Osteocyte (in vitro differentiated cells): Measurements from ENCODE around the gene FAM204A. TPM values are rescaled to one million over a fixed set of nuclear protein-coding genes. Genes with fewer than 3 reads are reported as not detected.

Source experiments
- DNase-seq: peaks from one replicate; pipeline ENCODE4 v3.0.0; 2021; ENCODE audit warnings: mixed read lengths; ENCODE audit not compliant: unreplicated experiment; ENCODE audit errors: extremely low spot score
- H3K27ac Mint-ChIP-seq: one replicate; pipeline ENCODE4 v1.8.0; 2021; ENCODE audit warnings: mild to moderate bottlenecking, mixed read lengths; ENCODE audit not compliant: unreplicated experiment
- H3K27me3 Mint-ChIP-seq: one replicate; pipeline ENCODE4 v1.8.0; 2021; ENCODE audit warnings: mixed read lengths; ENCODE audit not compliant: unreplicated experiment
- H3K36me3 Mint-ChIP-seq: one replicate; pipeline ENCODE4 v1.8.0; 2021; ENCODE audit warnings: mixed read lengths; ENCODE audit not compliant: unreplicated experiment
- H3K4me1 Mint-ChIP-seq: one replicate; pipeline ENCODE4 v1.8.0; 2021; ENCODE audit warnings: mixed read lengths; ENCODE audit not compliant: unreplicated experiment
- H3K4me3 Mint-ChIP-seq: one replicate; pipeline ENCODE4 v1.8.0; 2021; ENCODE audit warnings: mild to moderate bottlenecking, moderate library complexity, mixed read lengths; ENCODE audit not compliant: unreplicated experiment
- H3K9me3 Mint-ChIP-seq: one replicate; pipeline ENCODE4 v1.8.0; 2021; ENCODE audit warnings: mixed read lengths; ENCODE audit not compliant: unreplicated experiment
- total RNA-seq: library from RNA; stranded (reverse); gene quantifications from 2 replicates; pipeline ENCODE4 v1.2.1, GENCODE V29; 2021
- TF ChIP-seq, protein P1 (sequence below): fragments of 200-600 bp; sonication (generic); IDR thresholded peaks from 2 replicates; pipeline ENCODE4 v1.5.0; 2021; ENCODE audit warnings: antibody characterized with exemption, mild to moderate bottlenecking, moderate library complexity

The FAM204A gene
- total RNA-seq, 1 donor from 2014 or later, result 66.6 TPM

DNA sequence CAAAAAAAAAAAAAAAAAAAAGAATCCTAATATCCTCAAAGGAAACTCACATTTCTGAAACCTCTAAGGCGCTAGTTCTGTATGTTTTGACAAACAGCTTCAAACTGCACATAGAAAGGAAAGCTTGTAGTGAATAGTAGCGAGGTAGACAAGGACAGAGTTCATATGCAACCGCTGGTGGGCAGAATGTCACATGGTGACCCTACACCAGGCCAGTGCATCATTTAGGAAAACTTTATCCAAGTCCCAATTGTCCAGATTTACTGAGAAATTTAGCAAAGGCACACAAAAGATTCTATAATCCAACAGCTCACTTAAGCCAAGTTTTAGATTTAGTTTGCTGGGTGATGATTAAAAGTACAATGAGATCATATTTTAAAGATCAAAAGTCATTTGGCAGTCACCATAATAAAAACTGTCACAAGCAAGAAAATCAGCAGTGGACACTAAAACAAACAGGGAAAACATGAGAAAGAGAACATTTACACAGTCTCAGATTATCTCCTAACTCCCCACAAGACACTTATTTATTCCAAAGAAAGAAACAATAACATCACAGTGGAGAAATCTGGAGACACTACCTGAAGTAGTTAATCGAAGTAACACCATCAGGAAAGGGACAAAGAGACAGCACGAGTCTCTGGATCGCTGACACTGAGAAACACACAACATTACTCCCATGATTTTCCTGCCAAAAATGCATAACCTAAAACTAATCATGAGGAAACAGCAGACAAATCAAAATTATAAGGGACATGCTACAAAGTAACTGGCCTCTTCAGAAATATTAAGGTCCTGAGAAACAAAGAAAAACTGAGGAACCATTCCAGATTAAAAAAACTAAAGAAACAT lies 20.2 kb downstream of the FAM204A start:
- no peak for DNase-seq
- no peaks in the 10 kb centered on the region for H3K27me3 Mint-ChIP-seq
- H3K9me3 Mint-ChIP-seq, result no peaks in the 10 kb centered on the region
- no peaks in the 10 kb centered on the region for H3K4me1 Mint-ChIP-seq
- TF ChIP-seq, protein P1, sequence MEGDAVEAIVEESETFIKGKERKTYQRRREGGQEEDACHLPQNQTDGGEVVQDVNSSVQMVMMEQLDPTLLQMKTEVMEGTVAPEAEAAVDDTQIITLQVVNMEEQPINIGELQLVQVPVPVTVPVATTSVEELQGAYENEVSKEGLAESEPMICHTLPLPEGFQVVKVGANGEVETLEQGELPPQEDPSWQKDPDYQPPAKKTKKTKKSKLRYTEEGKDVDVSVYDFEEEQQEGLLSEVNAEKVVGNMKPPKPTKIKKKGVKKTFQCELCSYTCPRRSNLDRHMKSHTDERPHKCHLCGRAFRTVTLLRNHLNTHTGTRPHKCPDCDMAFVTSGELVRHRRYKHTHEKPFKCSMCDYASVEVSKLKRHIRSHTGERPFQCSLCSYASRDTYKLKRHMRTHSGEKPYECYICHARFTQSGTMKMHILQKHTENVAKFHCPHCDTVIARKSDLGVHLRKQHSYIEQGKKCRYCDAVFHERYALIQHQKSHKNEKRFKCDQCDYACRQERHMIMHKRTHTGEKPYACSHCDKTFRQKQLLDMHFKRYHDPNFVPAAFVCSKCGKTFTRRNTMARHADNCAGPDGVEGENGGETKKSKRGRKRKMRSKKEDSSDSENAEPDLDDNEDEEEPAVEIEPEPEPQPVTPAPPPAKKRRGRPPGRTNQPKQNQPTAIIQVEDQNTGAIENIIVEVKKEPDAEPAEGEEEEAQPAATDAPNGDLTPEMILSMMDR, result no peak
- no peak overlapping the region for H3K27ac Mint-ChIP-seq
- no peak overlapping the region for H3K4me3 Mint-ChIP-seq
- peaks cover 44% of the 10 kb centered on the region for H3K36me3 Mint-ChIP-seq

DNA sequence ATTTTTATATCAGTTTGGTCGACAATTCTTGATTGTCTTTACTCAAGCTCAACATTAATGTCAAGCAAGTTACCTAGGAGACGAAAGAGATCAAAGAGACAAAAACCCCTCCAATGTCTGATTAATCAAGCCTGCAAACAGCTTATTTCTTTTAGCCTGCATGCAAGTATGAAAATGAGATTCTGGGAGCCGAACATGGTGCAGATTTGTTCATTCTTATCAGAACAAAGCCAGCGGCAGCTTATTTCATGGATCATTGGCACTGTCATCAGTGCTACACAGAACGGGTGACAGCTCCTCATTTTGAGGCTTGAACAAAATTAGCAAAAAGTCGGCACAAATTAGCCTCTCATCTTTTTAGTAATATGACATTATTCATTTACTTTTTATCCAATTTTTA lies 26.5 kb downstream of the FAM204A start:
- H3K27ac Mint-ChIP-seq, result no peak overlapping the region
- TF ChIP-seq, protein P1, result no peak

DNA sequence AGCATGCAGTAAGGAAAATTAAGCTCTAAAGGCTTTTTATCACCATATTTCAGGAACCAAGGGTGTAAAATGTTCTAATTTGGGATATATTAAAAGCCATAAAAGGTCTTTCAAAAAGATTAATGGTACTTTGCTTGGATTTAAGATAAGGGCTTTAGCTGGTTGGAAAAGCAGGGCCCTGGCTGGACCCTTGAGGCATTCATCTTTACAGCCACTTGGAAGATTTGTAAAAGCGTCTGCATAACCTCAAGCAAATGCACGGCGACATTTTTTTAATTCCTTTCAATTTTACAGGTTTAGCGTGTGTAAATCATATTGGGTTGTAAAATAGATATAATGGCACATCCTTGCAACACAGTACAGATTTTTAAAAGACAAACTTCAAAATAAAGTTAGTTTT lies 27.2 kb downstream of the FAM204A start:
- H3K27ac Mint-ChIP-seq, result no peak overlapping the region
- H3K4me1 Mint-ChIP-seq, result peaks cover 19% of the 10 kb centered on the region
- H3K9me3 Mint-ChIP-seq, result no peaks in the 10 kb centered on the region
- H3K36me3 Mint-ChIP-seq, result peaks cover 30% of the 10 kb centered on the region
- no peaks in the 10 kb centered on the region for H3K27me3 Mint-ChIP-seq
- TF ChIP-seq, protein P1, result no peak
- no peak overlapping the region for H3K4me3 Mint-ChIP-seq
- DNase-seq, result no peak

More for the DNA sequence above, 26.5 kb downstream of the FAM204A start:
- H3K4me3 Mint-ChIP-seq, result no peak overlapping the region
- H3K27me3 Mint-ChIP-seq, result no peaks in the 10 kb centered on the region
- H3K4me1 Mint-ChIP-seq, result peaks cover 14% of the 10 kb centered on the region
- DNase-seq, result no peak
- H3K36me3 Mint-ChIP-seq, result peaks cover 31% of the 10 kb centered on the region
- H3K9me3 Mint-ChIP-seq, result no peaks in the 10 kb centered on the region

DNA sequence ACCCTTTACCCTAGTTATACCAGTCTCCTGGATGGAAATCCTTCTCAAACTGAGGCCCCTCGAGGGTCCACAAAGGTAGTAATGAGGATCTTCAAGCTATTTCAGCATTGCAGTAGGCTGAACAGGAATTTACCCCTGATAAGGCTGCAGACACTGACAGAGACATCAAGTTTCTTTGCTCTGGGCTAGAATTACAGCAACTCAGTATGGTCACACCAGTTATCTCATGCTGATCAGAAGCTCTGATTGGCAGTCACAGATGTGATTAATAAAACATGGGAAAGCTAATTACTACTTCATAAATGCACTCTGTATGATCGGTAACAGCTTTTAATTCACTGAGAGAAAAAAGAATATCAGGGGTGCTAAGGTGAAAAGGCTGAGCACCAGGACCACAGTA lies 30.6 kb downstream of the FAM204A start:
- no peaks in the 10 kb centered on the region for H3K27me3 Mint-ChIP-seq
- peaks cover 20% of the 10 kb centered on the region for H3K4me1 Mint-ChIP-seq
- no peak overlapping the region for H3K4me3 Mint-ChIP-seq
- peak overlapping the region; percentile 74 for H3K27ac Mint-ChIP-seq
- TF ChIP-seq, protein P1, result no peak
- H3K9me3 Mint-ChIP-seq, result no peaks in the 10 kb centered on the region
- peaks cover 42% of the 10 kb centered on the region for H3K36me3 Mint-ChIP-seq
- no peak for DNase-seq

DNA sequence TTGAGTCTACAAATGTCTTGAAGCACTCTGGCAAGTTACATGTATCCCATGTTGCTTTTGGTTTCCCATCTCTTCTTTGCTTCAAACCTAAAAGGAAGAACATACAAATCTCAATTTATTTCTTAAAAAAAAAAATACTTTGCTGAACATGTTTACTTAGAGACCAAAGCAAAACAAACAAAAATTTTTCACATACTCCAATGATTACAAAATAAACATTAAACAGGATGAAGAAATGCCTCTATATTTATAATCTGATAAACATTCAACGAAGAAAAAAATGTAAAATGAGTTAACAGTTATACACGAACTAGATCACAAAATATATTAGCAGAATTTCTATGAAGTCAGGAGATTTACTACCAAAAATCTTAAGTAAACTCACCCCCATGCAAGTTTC lies 31.3 kb downstream of the FAM204A start:
- peaks cover 20% of the 10 kb centered on the region for H3K4me1 Mint-ChIP-seq
- H3K36me3 Mint-ChIP-seq, result peaks cover 45% of the 10 kb centered on the region
- H3K27ac Mint-ChIP-seq, result peak overlapping the region; percentile 74
- no peak for DNase-seq
- no peaks in the 10 kb centered on the region for H3K27me3 Mint-ChIP-seq
- TF ChIP-seq, protein P1, result no peak
- H3K4me3 Mint-ChIP-seq, result no peak overlapping the region
- H3K9me3 Mint-ChIP-seq, result no peaks in the 10 kb centered on the region
